ENCODE data around the gene PLEKHM3.

DNA sequence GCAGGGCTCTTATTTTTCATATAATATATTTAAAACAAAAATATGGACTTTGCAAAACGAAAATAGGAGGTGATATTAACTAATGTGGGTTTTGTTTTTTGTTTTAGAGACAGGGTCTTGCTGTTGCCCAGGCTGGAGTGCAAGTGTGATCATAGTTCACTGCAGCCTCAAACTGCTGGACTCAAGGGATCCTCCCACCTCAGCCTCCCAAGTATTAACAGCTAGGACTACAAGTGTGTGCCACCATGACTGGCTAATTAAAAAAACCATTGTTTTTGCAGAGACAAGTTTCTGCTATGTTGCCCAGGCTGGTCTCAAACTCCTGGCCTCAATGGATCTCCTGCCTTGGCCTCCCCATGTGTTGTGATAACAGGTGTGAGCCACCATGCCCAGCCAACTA, 185.2 kb downstream of the PLEKHM3 start:
- TF ChIP-seq, protein P1, sequence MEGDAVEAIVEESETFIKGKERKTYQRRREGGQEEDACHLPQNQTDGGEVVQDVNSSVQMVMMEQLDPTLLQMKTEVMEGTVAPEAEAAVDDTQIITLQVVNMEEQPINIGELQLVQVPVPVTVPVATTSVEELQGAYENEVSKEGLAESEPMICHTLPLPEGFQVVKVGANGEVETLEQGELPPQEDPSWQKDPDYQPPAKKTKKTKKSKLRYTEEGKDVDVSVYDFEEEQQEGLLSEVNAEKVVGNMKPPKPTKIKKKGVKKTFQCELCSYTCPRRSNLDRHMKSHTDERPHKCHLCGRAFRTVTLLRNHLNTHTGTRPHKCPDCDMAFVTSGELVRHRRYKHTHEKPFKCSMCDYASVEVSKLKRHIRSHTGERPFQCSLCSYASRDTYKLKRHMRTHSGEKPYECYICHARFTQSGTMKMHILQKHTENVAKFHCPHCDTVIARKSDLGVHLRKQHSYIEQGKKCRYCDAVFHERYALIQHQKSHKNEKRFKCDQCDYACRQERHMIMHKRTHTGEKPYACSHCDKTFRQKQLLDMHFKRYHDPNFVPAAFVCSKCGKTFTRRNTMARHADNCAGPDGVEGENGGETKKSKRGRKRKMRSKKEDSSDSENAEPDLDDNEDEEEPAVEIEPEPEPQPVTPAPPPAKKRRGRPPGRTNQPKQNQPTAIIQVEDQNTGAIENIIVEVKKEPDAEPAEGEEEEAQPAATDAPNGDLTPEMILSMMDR (IDR thresholded peaks at IDR 0.05) = no peak
- TF ChIP-seq POLR2AphosphoS5 (IDR thresholded peaks at IDR 0.05; ENCODE audit: low read depth, low read length) = no peak

All from Panc1 (cell line).